Vagina (tissue), 2 donors: Measurements from ENCODE around the gene ENTPD5.

Experiments
- POLR2A ChIP-seq, 2 donors: fragments of 450-650 bp; IDR thresholded peaks; one replicate each; pipeline ENCODE4 v1.6.1; 2017; ENCODE audit warnings: antibody characterized with exemption in 2 of 2, mild to moderate bottlenecking in 2 of 2, moderate library complexity in 2 of 2
- TF ChIP-seq, protein P1 (sequence below), 3 experiments: fragments of 450-650 bp in 2 of 3; fragments of 200-600 bp in 1 of 3; sonication (generic) in 1 of 3; IDR thresholded peaks; one replicate each; pipeline ENCODE4 v1.5.1; 2017 to 2019; ENCODE audit warnings: antibody characterized with exemption in 3 of 3, mild to moderate bottlenecking in 2 of 3, moderate library complexity in 2 of 3

DNA sequence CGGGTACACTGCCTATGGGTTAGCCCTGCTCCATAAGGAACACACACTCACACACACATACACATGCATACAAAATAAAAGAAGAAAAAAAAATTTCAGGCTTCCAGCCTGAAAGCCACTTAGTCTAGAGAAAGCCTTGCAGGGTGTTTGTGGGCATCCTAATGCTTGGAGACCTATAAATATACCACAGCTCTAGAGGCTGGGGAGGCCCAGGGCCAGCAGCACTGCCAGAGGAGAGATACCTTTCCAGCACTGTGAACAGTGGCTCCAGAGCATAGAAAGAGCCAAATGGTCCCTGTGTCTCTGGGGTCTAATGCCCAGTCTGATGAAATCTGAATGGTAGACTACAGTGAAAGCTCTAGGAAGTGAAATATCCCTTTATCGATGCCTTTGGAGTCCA, 82.1 kb downstream of the ENTPD5 start:
- TF ChIP-seq, protein P1, sequence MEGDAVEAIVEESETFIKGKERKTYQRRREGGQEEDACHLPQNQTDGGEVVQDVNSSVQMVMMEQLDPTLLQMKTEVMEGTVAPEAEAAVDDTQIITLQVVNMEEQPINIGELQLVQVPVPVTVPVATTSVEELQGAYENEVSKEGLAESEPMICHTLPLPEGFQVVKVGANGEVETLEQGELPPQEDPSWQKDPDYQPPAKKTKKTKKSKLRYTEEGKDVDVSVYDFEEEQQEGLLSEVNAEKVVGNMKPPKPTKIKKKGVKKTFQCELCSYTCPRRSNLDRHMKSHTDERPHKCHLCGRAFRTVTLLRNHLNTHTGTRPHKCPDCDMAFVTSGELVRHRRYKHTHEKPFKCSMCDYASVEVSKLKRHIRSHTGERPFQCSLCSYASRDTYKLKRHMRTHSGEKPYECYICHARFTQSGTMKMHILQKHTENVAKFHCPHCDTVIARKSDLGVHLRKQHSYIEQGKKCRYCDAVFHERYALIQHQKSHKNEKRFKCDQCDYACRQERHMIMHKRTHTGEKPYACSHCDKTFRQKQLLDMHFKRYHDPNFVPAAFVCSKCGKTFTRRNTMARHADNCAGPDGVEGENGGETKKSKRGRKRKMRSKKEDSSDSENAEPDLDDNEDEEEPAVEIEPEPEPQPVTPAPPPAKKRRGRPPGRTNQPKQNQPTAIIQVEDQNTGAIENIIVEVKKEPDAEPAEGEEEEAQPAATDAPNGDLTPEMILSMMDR (IDR thresholded peaks at IDR 0.05), result no peak
- no peak for TF ChIP-seq POLR2A (IDR thresholded peaks at IDR 0.05)
